ENCODE measurements around the gene AIDA.

The AIDA gene

DNA sequence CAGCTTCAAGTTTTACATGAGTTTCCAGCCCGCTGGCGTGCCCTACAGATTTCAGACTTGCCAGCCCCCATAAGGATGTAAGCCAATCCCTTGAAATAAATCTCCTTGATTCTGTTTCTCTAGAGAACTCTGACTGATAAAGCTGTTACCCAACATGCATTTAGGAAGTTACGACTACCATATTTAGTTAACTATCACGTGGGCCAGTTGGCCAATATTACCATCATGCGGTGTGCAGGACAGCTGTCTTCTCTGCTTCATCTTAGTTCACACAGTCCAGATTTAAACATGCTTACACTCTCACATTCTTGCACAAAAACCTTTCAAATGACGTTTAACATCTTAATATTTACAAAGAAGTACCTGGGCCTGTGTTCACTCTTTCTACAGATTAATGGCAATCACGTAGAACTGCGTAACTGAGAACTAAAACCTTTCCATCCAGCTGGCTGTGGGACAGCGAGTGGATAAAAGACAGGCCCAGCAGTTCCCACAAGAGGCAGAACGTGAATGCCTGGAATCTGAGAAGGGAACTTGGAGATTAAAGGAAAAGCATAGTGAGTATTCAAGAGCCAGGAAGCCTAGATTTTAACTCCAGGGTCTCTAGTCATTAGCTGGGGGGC, 45.5 kb upstream of the AIDA start:
- no peak overlapping the region for H3K9ac ChIP-seq (ENCODE audit: low read length)
- H3K27me3 ChIP-seq (ENCODE audit: insufficient read depth, low read length): no peaks in the 10 kb centered on the region; the same call in 1 of the 2 replicates
- no peak overlapping the region for H3K27ac ChIP-seq (ENCODE audit: low read depth, low read length, poor library complexity, severe bottlenecking)
- no peaks in the 10 kb centered on the region for H3K36me3 ChIP-seq (ENCODE audit: insufficient read depth, low read length)
- H2AFZ ChIP-seq (ENCODE audit: low read length): no peak overlapping the region
- H3K9me2 ChIP-seq (ENCODE audit: low read depth, low read length): no peaks in the 10 kb centered on the region
- no peaks in the 10 kb centered on the region for H4K20me1 ChIP-seq (ENCODE audit: insufficient read depth, low read length)
- H3K79me2 ChIP-seq (ENCODE audit: insufficient read depth, low read length): no peaks in the 10 kb centered on the region
- no peaks in the 10 kb centered on the region for H3K4me1 ChIP-seq (ENCODE audit: insufficient read depth, low read length, severe bottlenecking)
- TF ChIP-seq EZH2 (IDR thresholded peaks at IDR 0.05; ENCODE audit: borderline replicate concordance, low read length): no peak
- TF ChIP-seq, protein P1, sequence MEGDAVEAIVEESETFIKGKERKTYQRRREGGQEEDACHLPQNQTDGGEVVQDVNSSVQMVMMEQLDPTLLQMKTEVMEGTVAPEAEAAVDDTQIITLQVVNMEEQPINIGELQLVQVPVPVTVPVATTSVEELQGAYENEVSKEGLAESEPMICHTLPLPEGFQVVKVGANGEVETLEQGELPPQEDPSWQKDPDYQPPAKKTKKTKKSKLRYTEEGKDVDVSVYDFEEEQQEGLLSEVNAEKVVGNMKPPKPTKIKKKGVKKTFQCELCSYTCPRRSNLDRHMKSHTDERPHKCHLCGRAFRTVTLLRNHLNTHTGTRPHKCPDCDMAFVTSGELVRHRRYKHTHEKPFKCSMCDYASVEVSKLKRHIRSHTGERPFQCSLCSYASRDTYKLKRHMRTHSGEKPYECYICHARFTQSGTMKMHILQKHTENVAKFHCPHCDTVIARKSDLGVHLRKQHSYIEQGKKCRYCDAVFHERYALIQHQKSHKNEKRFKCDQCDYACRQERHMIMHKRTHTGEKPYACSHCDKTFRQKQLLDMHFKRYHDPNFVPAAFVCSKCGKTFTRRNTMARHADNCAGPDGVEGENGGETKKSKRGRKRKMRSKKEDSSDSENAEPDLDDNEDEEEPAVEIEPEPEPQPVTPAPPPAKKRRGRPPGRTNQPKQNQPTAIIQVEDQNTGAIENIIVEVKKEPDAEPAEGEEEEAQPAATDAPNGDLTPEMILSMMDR (IDR thresholded peaks at IDR 0.05; ENCODE audit: low read length): no peak
- no peaks in the 10 kb centered on the region for H3K9me3 ChIP-seq (ENCODE audit: low read length)
- no peaks in the 10 kb centered on the region for H3F3A ChIP-seq (ENCODE audit: insufficient read depth, low read length)
- no peak overlapping the region for H3K4me3 ChIP-seq (ENCODE audit: low read depth, low read length, poor library complexity, severe bottlenecking)
- no peak overlapping the region for H3K4me2 ChIP-seq (ENCODE audit: low read length)

DNA sequence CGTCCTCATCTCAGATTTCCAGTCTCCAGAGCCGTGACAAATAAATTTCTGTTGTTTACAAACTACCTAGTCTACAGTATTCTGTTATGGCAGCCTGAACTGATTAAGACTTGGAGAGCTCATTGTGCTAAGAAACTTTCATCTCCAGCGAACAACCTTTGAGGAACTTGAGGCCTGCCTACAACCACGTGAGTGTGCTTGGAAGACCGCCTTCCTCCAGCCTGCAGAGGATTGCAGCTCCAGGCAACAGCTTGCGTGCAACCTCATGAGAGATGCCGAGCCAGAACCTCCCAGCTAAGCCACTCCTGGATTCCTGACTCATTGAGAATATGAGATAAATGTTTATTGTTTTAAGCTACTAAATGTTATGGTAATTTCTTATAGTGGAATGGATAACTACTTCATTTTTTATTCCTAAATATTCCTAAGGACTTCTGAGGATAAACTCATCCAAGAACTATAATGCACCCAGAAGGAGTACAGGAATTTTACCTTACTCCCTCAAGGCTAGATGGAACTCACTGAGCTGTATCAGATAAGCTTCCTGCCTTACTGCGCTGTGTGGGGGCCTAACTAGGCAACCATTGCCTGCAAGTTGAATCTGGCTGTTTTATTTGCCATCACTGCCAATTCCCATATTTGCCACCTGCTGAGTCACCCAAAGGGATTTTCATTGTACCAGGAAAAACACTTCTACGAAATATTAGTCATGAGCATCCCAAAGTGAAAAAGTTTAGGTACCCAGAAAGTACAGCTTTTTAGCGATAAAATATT, 42.3 kb upstream of the AIDA start:
- Histone ChIP-seq H3K4me2 (ENCODE audit: low read length) (no peak overlapping the region), H3K9me3 (ENCODE audit: low read length) (no peaks in the 10 kb centered on the region), H3K36me3 (ENCODE audit: insufficient read depth, low read length) (no peaks in the 10 kb centered on the region), H4K20me1 (ENCODE audit: insufficient read depth, low read length) (no peaks in the 10 kb centered on the region), H3K27me3 (ENCODE audit: insufficient read depth, low read length) (no peaks in the 10 kb centered on the region; the same call in 1 of the 2 replicates), H2AFZ (ENCODE audit: low read length) (no peak overlapping the region), H3K79me2 (ENCODE audit: insufficient read depth, low read length) (no peaks in the 10 kb centered on the region), H3K4me1 (ENCODE audit: insufficient read depth, low read length, severe bottlenecking) (no peaks in the 10 kb centered on the region), H3F3A (ENCODE audit: insufficient read depth, low read length) (no peaks in the 10 kb centered on the region), H3K9ac (ENCODE audit: low read length) (no peak overlapping the region), H3K27ac (ENCODE audit: low read depth, low read length, poor library complexity, severe bottlenecking) (no peak overlapping the region), H3K4me3 (ENCODE audit: low read depth, low read length, poor library complexity, severe bottlenecking) (no peak overlapping the region), H3K9me2 (ENCODE audit: low read depth, low read length) (no peaks in the 10 kb centered on the region)
- TF ChIP-seq, protein P1 (IDR thresholded peaks at IDR 0.05; ENCODE audit: low read length): no peak
- TF ChIP-seq EZH2 (IDR thresholded peaks at IDR 0.05; ENCODE audit: borderline replicate concordance, low read length): no peak

DNA sequence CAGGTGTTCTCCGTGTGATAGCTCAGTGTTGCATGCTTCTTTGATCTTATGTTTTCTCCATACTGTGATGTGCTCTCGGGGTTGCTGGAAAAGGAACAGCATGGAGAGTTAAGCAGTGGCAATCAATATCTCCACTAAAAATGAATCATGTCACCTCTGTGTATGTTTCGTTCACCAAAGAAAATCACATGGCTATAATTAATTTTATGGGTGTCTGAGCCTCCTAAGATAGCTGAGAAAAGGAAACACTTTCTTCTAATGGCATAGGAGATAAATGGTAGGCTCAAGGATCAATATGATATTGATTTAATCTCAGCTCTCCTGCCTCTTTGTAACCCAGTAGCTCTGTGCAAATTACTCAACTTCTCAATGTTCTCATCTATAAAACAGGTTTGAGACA, 39.0 kb upstream of the AIDA start:
- H3K36me3 ChIP-seq (ENCODE audit: insufficient read depth, low read length): no peaks in the 10 kb centered on the region
- H3K27me3 ChIP-seq (ENCODE audit: insufficient read depth, low read length): no peaks in the 10 kb centered on the region
- no peak overlapping the region for H3K9ac ChIP-seq (ENCODE audit: low read length)
- H4K20me1 ChIP-seq (ENCODE audit: insufficient read depth, low read length): no peaks in the 10 kb centered on the region
- no peaks in the 10 kb centered on the region for H3K9me2 ChIP-seq (ENCODE audit: low read depth, low read length)
- no peaks in the 10 kb centered on the region for H3F3A ChIP-seq (ENCODE audit: insufficient read depth, low read length)
- no peak overlapping the region for H3K4me2 ChIP-seq (ENCODE audit: low read length)
- TF ChIP-seq EZH2 (IDR thresholded peaks at IDR 0.05; ENCODE audit: borderline replicate concordance, low read length): no peak
- TF ChIP-seq, protein P1 (IDR thresholded peaks at IDR 0.05; ENCODE audit: low read length): no peak
- H3K79me2 ChIP-seq (ENCODE audit: insufficient read depth, low read length): no peaks in the 10 kb centered on the region
- H3K9me3 ChIP-seq (ENCODE audit: low read length): no peaks in the 10 kb centered on the region
- no peak overlapping the region for H3K27ac ChIP-seq (ENCODE audit: low read depth, low read length, poor library complexity, severe bottlenecking)
- no peaks in the 10 kb centered on the region for H3K4me1 ChIP-seq (ENCODE audit: insufficient read depth, low read length, severe bottlenecking)
- no peak overlapping the region for H3K4me3 ChIP-seq (ENCODE audit: low read depth, low read length, poor library complexity, severe bottlenecking)
- H2AFZ ChIP-seq (ENCODE audit: low read length): no peak overlapping the region

Data from OCI-LY1 (cell line).